GM23338 (cell line): ENCODE results near the gene KRT15. TPM values are rescaled to one million over a fixed set of nuclear protein-coding genes. Genes with fewer than 3 reads are reported as not detected.

Experiments used
- ATAC-seq: fragments of 200-7000 bp; cut with Tn5 transposase; 3 replicates; pipeline ENCODE4 v1.9.1; 2020
- DNase-seq: peaks from one replicate; pipeline ENCODE4 v3.0.0-alpha.2; 2015; ENCODE audit warnings: low spot score
- H2AFZ ChIP-seq: fragments of 200-600 bp; sonication (generic); 2 replicates; pipeline ENCODE4 v1.8.0; 2016; ENCODE audit warnings: antibody characterized with exemption, mild to moderate bottlenecking, moderate library complexity
- H3F3A ChIP-seq: fragments of 200-600 bp; sonication (generic); replicated peaks from 2 replicates; pipeline ENCODE4 v1.8.0; 2017; ENCODE audit warnings: antibody characterized with exemption, mixed run types, low read depth
- H3K27ac ChIP-seq: fragments of 200-600 bp; sonication (generic); 2 replicates; pipeline ENCODE4 v1.6.1; 2016; ENCODE audit warnings: low read depth
- H3K27me3 ChIP-seq: fragments of 200-600 bp; sonication (generic); 2 replicates; pipeline ENCODE4 v1.8.0; 2016; ENCODE audit warnings: mild to moderate bottlenecking, mixed run types, moderate library complexity; ENCODE audit not compliant: insufficient read depth
- H3K36me3 ChIP-seq: fragments of 200-600 bp; sonication (generic); 2 replicates; pipeline ENCODE4 v1.8.0; 2016; ENCODE audit warnings: mild to moderate bottlenecking; ENCODE audit not compliant: insufficient read depth
- H3K4me1 ChIP-seq: fragments of 200-600 bp; sonication (generic); 2 replicates; pipeline ENCODE4 v1.8.0; 2016; ENCODE audit warnings: mild to moderate bottlenecking, moderate library complexity; ENCODE audit not compliant: insufficient read depth
- H3K4me2 ChIP-seq: fragments of 200-600 bp; sonication (generic); 2 replicates; pipeline ENCODE4 v1.7.1; 2017; ENCODE audit warnings: mixed run types
- H3K4me3 ChIP-seq: fragments of 200-600 bp; sonication (generic); 2 replicates; pipeline ENCODE4 v1.6.1; 2016; ENCODE audit warnings: mixed run types
- H3K79me2 ChIP-seq: fragments of 200-600 bp; sonication (generic); replicated peaks from 2 replicates; pipeline ENCODE4 v1.8.0; 2017; ENCODE audit warnings: mild to moderate bottlenecking; ENCODE audit not compliant: insufficient read depth
- H3K9me2 ChIP-seq: fragments of 200-600 bp; sonication (generic); 2 replicates; pipeline ENCODE4 v1.8.0; 2017; ENCODE audit not compliant: insufficient read depth
- H4K20me1 ChIP-seq: fragments of 200-600 bp; sonication (generic); replicated peaks from 2 replicates; pipeline ENCODE4 v1.8.0; 2017; ENCODE audit warnings: mild to moderate bottlenecking; ENCODE audit not compliant: insufficient read depth
- H3K27ac Mint-ChIP-seq: 2 replicates; pipeline ENCODE4 v1.8.0; 2020; ENCODE audit warnings: inconsistent platforms, mild to moderate bottlenecking, moderate library complexity, mixed read lengths
- H3K27me3 Mint-ChIP-seq: 3 replicates; pipeline ENCODE4 v1.8.0; 2022; ENCODE audit warnings: low read depth, mild to moderate bottlenecking, moderate library complexity, mixed read lengths, inconsistent platforms; ENCODE audit not compliant: insufficient read depth, poor library complexity
- H3K36me3 Mint-ChIP-seq: 3 replicates; pipeline ENCODE4 v1.8.0; 2021; ENCODE audit warnings: low read depth, mild to moderate bottlenecking, inconsistent platforms, moderate library complexity, mixed read lengths
- H3K4me1 Mint-ChIP-seq: 3 replicates; pipeline ENCODE4 v1.8.0; 2020; ENCODE audit warnings: mild to moderate bottlenecking, inconsistent platforms, mixed read lengths
- H3K4me3 Mint-ChIP-seq: 3 replicates; pipeline ENCODE4 v1.8.0; 2021; ENCODE audit warnings: moderate library complexity, mild to moderate bottlenecking, inconsistent platforms, mixed read lengths
- H3K9me3 Mint-ChIP-seq: 3 replicates; pipeline ENCODE4 v1.8.0; 2020; ENCODE audit warnings: moderate library complexity, mild to moderate bottlenecking, inconsistent platforms, mixed read lengths
- CREB1 ChIP-seq: fragments of 250-450 bp; sonication (Bioruptor Pico); IDR thresholded peaks from 2 replicates; pipeline ENCODE4 v1.5.0; 2020; ENCODE audit warnings: low read depth, mild to moderate bottlenecking, moderate library complexity
- CTCF ChIP-seq, 2 experiments: fragments of 200-600 bp in 1 of 2; sonication (generic) in 1 of 2; conservative IDR thresholded peaks; 2 replicates each; pipeline versions ENCODE4 v1.5.1 to v1.6.1; 2016 to 2017; ENCODE audit warnings: antibody characterized with exemption in 2 of 2, low read depth in 2 of 2, mild to moderate bottlenecking in 2 of 2, moderate library complexity in 1 of 2
- EZH2 ChIP-seq: fragments of 200-600 bp; sonication (generic); IDR thresholded peaks from one replicate; pipeline ENCODE4 v1.8.0; 2017; ENCODE audit warnings: antibody characterized with exemption, mild to moderate bottlenecking, low read depth; ENCODE audit not compliant: unreplicated experiment
- EZH2phosphoT487 ChIP-seq: fragments of 200-600 bp; sonication (generic); IDR thresholded peaks from one replicate; pipeline ENCODE4 v1.8.1; 2018; ENCODE audit warnings: antibody characterized with exemption; ENCODE audit not compliant: unreplicated experiment
- JUNB ChIP-seq: IDR thresholded peaks from one replicate; pipeline ENCODE4 v1.6.1; 2016; ENCODE audit warnings: antibody characterized with exemption; ENCODE audit not compliant: unreplicated experiment
- NANOG ChIP-seq: IDR thresholded peaks from 2 replicates; pipeline ENCODE4 v1.6.1; 2016; ENCODE audit warnings: antibody characterized with exemption, borderline replicate concordance
- REST ChIP-seq: IDR thresholded peaks from one replicate; pipeline ENCODE4 v1.6.1; 2018; ENCODE audit warnings: antibody characterized with exemption; ENCODE audit not compliant: unreplicated experiment
- STAT1 ChIP-seq: IDR thresholded peaks from one replicate; pipeline ENCODE4 v1.6.1; 2016; ENCODE audit warnings: antibody characterized with exemption; ENCODE audit not compliant: unreplicated experiment
- ZNF331 ChIP-seq: fragments of 250-450 bp; sonication (Bioruptor Pico); IDR thresholded peaks from 2 replicates; pipeline ENCODE4 v1.5.0; 2020; ENCODE audit warnings: low read depth, mild to moderate bottlenecking, moderate library complexity
- ZNF462 ChIP-seq: fragments of 250-450 bp; sonication (Bioruptor Pico); IDR thresholded peaks from 2 replicates; pipeline ENCODE4 v1.5.0; 2020; ENCODE audit warnings: mild to moderate bottlenecking, moderate library complexity
- polyA plus RNA-seq: library from polyadenylated mRNA; unstranded; fragments of >200 nt; fragmentation: Nextera tagmentation; extraction: Ambion mirVana; gene quantifications from 2 replicates; pipeline ENCODE4 v1.2.1, GENCODE V29; 2016
- total RNA-seq: library from RNA; depleted of rRNA; stranded (reverse); fragments of >200 nt; shearing (Covaris generic); gene quantifications from 2 replicates; pipeline ENCODE4 v1.2.3, GENCODE V29; 2014
- TF ChIP-seq, protein P1 (sequence below): IDR thresholded peaks from 2 replicates; pipeline ENCODE4 v1.6.1; 2016; ENCODE audit warnings: antibody characterized with exemption

The KRT15 gene
- total and polyA plus RNA-seq, 2 experiments from 2014 or later = 0.03 TPM; not detected in 1

DNA sequence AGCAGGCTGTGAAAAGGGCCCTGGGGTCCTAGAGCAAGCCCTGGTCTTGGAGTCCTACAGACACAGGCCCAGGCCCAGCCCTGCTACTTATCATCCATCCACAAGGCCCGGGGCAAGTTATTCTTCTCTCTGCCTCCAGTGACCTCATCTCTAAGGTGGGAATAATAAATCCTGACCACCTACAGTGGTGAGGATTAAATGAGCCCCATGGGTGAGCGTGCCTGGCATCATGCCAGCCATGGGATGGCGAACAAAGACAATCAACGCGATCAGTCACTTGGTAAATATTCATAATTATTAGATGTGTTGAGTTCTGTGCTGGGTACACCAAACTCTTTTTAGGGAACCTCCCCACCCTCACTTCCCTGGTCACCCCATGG is 5.5 kb downstream of the KRT15 start:
- Histone ChIP-seq H3K27ac (no peak overlapping the region), H3K79me2 (no peaks in the 10 kb centered on the region), H3K4me3 (no peak overlapping the region), H3F3A (no peaks in the 10 kb centered on the region), H3K36me3 (no peaks in the 10 kb centered on the region), H3K27me3 (no peaks in the 10 kb centered on the region), H3K4me1 (peaks cover 7% of the 10 kb centered on the region), H3K9me2 (no peaks in the 10 kb centered on the region), H2AFZ (no peak overlapping the region), H4K20me1 (no peaks in the 10 kb centered on the region), H3K4me2 (no peak overlapping the region)
- ATAC-seq (no peak), DNase-seq (no peak)
- Mint-ChIP-seq H3K4me1 (peaks cover 28% of the 10 kb centered on the region), H3K36me3 (no peaks in the 10 kb centered on the region), H3K4me3 (no peak overlapping the region), H3K27ac (no peak overlapping the region), H3K9me3 (no peaks in the 10 kb centered on the region), H3K27me3 (peaks cover 15% of the 10 kb centered on the region)
- TF ChIP-seq NANOG (no peak), STAT1 (no peak), EZH2phosphoT487 (no peak), JUNB (no peak), CREB1 (CRISPR knock-in tag) (no peak), CTCF (conservative IDR thresholded peaks at IDR 0.05; ENCODE audit: low read depth in 2 of 2) (no peak), REST (no peak), ZNF331 (CRISPR knock-in tag) (no peak), ZNF462 (no peak), EZH2 (no peak)
- TF ChIP-seq, protein P1, sequence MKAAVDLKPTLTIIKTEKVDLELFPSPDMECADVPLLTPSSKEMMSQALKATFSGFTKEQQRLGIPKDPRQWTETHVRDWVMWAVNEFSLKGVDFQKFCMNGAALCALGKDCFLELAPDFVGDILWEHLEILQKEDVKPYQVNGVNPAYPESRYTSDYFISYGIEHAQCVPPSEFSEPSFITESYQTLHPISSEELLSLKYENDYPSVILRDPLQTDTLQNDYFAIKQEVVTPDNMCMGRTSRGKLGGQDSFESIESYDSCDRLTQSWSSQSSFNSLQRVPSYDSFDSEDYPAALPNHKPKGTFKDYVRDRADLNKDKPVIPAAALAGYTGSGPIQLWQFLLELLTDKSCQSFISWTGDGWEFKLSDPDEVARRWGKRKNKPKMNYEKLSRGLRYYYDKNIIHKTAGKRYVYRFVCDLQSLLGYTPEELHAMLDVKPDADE = no peak
